NT2/D1 (cell line): ENCODE measurements around the gene PXMP4.

Experiments used
- DNase-seq: peaks from one replicate; pipeline ENCODE4 v3.0.0-alpha.2; 2011; ENCODE audit warnings: low read depth, low spot score
- H3K27me3 ChIP-seq: 2 replicates; pipeline ENCODE4 v1.6.0; 2011; ENCODE audit warnings: mild to moderate bottlenecking; ENCODE audit not compliant: insufficient read length, insufficient read depth
- H3K36me3 ChIP-seq: 2 replicates; pipeline ENCODE4 v1.6.1; 2011; ENCODE audit warnings: mild to moderate bottlenecking, low read length, mixed read lengths; ENCODE audit not compliant: insufficient read depth, insufficient read length
- H3K4me1 ChIP-seq: 2 replicates; pipeline ENCODE4 v1.5.1; 2011; ENCODE audit not compliant: insufficient read depth, insufficient read length
- H3K4me3 ChIP-seq: 2 replicates; pipeline ENCODE4 v1.5.1; 2011; ENCODE audit warnings: low read depth; ENCODE audit not compliant: insufficient read length
- H3K9ac ChIP-seq: 2 replicates; pipeline ENCODE4 v1.6.0; 2011; ENCODE audit warnings: low read depth; ENCODE audit not compliant: insufficient read length
- H3K9me3 ChIP-seq: 2 replicates; pipeline ENCODE4 v1.5.1; 2011; ENCODE audit warnings: mild to moderate bottlenecking, low read length; ENCODE audit not compliant: insufficient read depth
- SUZ12 ChIP-seq: IDR thresholded peaks from 2 replicates; pipeline ENCODE4 v1.6.1; 2011; ENCODE audit not compliant: insufficient read length, insufficient read depth; ENCODE audit errors: extremely low read depth
- YY1 ChIP-seq: IDR thresholded peaks from 2 replicates; pipeline ENCODE4 v1.6.1; 2011; ENCODE audit not compliant: insufficient read length, insufficient read depth
- ZNF274 ChIP-seq: IDR thresholded peaks from 2 replicates; pipeline ENCODE4 v1.6.1; 2011; ENCODE audit warnings: mild to moderate bottlenecking, low read depth, low read length

The PXMP4 gene

DNA sequence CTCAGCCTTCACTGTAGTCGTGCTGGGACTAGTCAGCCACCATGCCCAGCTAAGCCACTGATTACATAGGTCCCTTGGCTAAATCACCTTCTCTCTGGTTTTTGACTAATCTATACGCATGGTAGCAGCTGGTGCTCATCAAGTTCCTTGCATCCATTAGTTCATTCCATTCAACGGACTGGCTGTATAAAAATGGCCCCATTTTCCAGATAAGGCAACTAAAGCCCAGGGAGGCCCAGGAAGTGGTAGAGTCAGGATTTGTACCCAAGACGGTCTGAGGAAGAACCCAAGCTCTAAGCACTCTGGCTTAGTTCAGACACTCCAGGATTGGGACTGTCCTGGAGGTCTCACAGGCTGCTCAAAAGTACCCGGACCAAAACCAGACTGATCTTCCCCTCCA, 38.8 kb downstream of the PXMP4 start:
- no peak for TF ChIP-seq SUZ12
- no peak for TF ChIP-seq ZNF274
- TF ChIP-seq YY1 = no peak
- H3K4me1 ChIP-seq = peaks cover 24% of the 10 kb centered on the region
- no peak overlapping the region for H3K9ac ChIP-seq
- DNase-seq = no peak
- no peaks in the 10 kb centered on the region for H3K27me3 ChIP-seq
- H3K4me3 ChIP-seq = no peak overlapping the region
- H3K36me3 ChIP-seq = peaks cover 65% of the 10 kb centered on the region
- H3K9me3 ChIP-seq = no peaks in the 10 kb centered on the region; the same call in 1 of the 2 replicates

DNA sequence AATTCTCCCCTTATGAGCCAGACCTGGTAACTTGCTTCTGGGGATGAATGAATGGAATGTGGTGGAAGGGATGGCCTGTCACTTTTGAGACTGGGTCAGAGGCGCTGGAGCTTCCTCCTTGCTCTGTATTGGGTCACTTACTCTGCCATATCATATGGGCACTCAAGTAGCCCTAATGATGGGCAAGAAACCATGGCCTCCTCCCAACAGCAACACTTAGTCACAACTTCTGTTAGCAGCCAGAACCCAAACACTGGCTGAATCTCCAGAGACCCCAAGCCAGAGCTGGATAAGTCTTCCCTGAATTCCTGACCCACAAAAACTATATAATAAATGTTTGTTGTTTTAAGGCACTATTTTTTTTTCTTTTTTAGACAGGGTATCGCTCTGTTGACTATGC, 39.4 kb downstream of the PXMP4 start:
- Histone ChIP-seq H3K4me3 (no peak overlapping the region), H3K36me3 (peaks cover 69% of the 10 kb centered on the region), H3K9ac (no peak overlapping the region), H3K4me1 (peaks cover 27% of the 10 kb centered on the region), H3K9me3 (no peaks in the 10 kb centered on the region; the same call in 1 of the 2 replicates), H3K27me3 (no peaks in the 10 kb centered on the region)
- no peak for DNase-seq
- no peak for TF ChIP-seq ZNF274
- TF ChIP-seq YY1 = no peak
- no peak for TF ChIP-seq SUZ12

DNA sequence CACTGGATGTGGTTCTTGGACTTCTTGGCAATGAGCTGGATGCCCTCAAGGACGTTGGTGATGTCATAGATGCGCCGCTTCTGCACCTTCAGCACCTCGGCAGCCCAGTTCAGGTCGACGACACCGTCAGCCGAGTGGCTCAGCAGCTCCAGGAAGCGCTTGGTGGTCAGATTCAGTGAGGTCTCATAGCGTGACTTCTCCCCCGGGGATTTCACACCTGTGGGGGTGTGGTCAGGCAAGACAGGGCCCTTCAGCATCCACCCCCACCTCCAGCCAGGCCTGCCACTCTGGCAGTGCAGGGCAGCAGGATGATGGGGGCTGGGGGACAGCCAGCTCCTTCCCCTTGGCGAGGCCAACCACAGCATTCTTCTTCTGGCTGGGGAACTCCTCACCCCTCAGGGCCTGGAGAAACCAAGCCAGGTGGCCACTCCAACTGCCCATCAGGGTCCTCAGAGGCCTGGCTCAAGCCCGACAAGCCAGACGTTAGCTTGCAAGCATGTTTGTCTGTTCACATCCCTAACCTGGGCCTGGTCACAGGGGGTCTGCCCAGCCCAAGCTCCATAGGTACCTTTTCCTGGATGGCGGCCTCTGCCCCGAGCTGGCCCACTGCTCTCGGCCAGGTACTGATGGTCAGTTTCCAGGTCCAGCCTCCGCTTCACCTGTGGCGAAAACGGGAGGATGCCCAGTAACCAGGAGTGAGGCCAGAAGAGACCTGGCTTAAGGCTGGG, 40.2 kb downstream of the PXMP4 start:
- Histone ChIP-seq H3K4me3 (no peak overlapping the region), H3K4me1 (peaks cover 33% of the 10 kb centered on the region), H3K9ac (no peak overlapping the region), H3K36me3 (peaks cover 69% of the 10 kb centered on the region), H3K9me3 (no peaks in the 10 kb centered on the region; the same call in 1 of the 2 replicates), H3K27me3 (no peaks in the 10 kb centered on the region)
- TF ChIP-seq YY1 (no peak), SUZ12 (no peak), ZNF274 (no peak)
- DNase-seq = no peak

DNA sequence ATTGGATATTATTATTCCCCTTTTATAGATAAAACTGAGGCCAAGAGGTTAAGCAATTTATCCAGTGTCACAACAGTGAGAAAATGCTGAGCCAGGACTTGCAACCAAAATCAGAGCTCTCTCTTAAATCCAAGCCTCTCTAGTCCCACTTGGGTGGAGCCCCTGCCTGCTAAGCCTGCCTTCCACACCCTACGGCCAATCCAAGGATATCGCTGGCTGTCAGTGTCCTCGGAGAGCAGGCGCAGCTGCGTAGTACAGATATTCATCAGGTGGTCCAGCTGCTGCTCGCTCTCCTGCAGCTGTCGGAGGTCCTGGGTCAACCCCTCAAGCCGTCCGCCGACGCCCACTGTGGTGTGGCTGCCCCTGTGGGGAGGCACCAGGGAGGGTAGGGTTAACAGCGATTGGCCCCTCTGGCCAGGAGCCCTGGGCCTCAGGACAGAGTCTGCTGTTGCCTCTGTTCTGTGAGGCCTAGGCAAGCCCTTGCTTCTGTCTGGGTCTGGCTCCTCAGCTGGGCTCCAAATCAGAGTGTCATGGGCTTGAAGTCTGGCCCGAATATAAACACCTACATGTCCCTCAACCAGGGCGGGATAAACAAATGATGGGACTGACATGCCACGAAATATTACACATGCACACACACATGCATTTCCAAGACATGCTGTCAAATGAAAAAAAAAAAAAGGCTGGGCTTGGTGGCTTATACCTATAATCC, 42.0 kb downstream of the PXMP4 start:
- Histone ChIP-seq H3K9me3 (no peaks in the 10 kb centered on the region; the same call in 1 of the 2 replicates), H3K27me3 (no peaks in the 10 kb centered on the region), H3K4me1 (peaks cover 29% of the 10 kb centered on the region), H3K36me3 (peaks cover 63% of the 10 kb centered on the region), H3K9ac (no peak overlapping the region), H3K4me3 (no peak overlapping the region)
- TF ChIP-seq YY1 = no peak
- TF ChIP-seq ZNF274 = no peak
- TF ChIP-seq SUZ12 = no peak
- no peak for DNase-seq

DNA sequence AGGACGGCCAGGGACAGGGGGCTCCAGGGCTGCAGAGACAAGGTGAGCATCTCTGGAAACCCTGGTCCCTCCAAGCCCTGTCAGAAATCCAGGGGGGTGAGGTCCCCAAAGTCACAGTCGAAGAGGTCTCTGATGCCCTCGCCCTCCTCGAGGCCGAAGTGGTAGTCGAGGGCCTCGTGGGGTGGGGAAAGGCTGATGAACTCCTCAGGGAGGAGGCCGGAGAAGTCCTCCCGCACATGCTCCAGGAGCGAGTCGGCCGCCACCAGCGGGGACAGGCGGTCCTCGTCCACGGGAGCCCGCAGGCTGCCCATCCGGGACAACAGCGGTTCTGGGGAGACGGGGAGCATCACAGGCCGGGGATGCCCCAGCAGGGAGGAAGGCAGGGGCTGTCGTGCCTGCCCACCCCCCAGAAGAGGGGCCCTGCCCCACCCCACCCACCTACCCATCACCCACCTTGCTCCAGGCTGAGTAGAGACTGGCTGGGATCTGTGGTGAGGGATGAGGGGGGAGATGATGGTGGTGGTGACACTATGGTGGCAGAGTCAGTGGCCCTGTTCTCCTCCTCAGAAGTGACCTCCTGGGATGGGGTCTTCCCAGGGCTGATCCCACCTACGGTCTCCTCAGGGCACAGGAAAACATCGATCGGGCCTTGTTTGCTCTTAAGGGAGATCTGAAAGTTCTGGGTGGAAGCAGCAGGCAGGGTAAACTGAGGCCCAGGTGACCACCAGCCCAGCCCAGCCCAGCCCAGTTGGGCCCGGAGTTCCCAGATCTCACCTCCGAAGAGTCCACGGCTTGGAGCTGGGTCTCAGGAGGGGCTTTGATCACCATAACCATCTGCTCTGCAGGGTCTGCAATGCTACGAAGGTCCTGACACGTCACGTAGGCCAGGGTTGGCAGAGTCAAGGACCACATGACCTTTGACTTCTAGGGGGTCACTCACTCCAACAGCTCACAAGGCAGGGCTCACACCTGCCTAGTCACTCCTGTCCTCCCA, 43.2 kb downstream of the PXMP4 start:
- peaks cover 65% of the 10 kb centered on the region for H3K36me3 ChIP-seq
- peaks cover 29% of the 10 kb centered on the region for H3K4me1 ChIP-seq
- no peak for DNase-seq
- no peaks in the 10 kb centered on the region for H3K27me3 ChIP-seq
- no peak overlapping the region for H3K4me3 ChIP-seq
- no peaks in the 10 kb centered on the region; the same call in 1 of the 2 replicates for H3K9me3 ChIP-seq
- TF ChIP-seq YY1 (no peak), ZNF274 (no peak), SUZ12 (no peak)
- H3K9ac ChIP-seq = peak overlapping the region; percentile 13

DNA sequence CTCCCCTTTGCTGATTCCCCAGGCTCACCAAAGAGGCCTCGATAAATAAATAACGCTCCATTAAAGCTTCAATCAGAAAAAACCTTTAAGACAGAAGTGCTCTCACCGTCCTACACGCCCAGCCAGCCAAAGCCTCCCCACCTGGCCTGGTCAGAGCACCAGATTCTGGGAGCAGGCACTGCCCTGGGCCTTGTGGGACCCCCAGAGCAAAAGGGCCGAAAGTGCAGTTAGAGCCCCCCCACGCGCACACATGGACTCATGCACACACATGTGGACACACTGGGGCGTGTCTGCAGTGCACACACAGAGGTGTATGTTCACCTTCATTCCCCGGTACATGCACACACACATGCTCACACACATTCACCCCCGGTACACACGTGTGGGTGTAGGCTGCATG, 44.0 kb downstream of the PXMP4 start:
- H3K36me3 ChIP-seq = peaks cover 69% of the 10 kb centered on the region
- TF ChIP-seq SUZ12 (no peak), YY1 (no peak), ZNF274 (no peak)
- peak overlapping the region; percentile 86 for H3K9ac ChIP-seq
- no peak overlapping the region for H3K4me3 ChIP-seq
- no peaks in the 10 kb centered on the region; the same call in 1 of the 2 replicates for H3K9me3 ChIP-seq
- H3K27me3 ChIP-seq = no peaks in the 10 kb centered on the region
- no peak for DNase-seq
- H3K4me1 ChIP-seq = peaks cover 29% of the 10 kb centered on the region
